Retina (tissue), 1 donor: ENCODE results near the gene ZBTB7C.
A peak's percentile ranks its signal among the peaks of the same experiment; 100 is the strongest.

Experiments used
- DNase-seq: peaks from one replicate; pipeline ENCODE4 v3.0.0-alpha.2; 2016

The ZBTB7C gene

DNA sequence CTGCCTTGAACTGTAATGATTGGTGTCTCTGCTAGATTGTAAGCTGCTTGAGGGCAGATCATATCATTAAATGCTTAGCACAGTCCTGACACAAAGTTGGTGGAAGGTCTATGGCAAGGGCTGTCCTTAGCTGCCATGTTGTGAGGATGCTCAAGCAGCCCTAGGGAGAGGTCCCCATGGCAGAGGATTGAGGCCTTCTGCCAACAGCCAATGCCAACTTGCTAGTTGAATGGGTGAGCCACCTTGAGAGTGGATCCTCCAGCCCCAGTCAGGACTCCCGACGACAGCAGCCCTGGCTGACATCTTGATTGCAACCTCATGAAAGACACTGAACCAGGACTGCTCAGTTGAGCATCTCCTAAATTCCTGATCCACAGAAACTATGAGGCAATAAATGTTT, 363.4 kb downstream of the ZBTB7C start:
- no peak for DNase-seq

DNA sequence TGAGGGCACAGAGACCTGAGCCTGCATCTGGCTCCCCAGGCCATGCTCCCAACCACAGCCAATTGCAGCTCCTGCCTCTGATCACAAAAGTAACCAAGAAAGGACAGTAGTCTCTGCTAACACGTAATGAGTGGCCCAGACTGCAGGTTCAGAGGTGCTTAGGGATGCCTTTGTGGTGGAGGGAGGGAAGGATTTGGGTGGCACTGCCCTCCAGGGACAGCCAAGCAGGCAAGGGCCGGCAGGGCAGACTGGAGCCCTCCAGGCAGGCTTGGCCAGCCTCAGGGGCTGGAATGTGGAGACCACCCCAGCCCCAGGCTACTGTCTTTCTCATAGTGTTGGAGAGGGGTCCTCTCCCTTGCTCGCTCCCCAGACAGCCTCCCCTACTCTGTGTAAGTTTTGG, 364.2 kb downstream of the ZBTB7C start:
- no peak for DNase-seq

DNA sequence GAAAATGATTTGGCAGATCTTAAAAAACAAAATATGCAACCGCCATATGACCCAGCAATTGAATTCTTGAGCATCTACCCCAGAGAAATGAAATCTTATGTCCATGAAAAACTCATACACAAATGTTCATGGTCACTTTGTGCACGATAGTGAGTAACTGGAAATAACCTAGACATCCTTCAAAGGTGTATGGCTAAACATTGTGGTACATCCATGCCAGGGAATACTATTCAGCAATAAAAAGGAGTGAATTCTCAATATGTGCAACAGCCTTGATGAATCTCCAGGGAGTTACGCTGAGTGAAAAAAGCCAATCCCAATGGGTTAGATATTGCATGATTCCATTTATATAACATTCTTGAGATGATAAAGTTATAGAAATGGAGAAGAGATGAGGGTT, 366.0 kb downstream of the ZBTB7C start:
- no peak for DNase-seq

DNA sequence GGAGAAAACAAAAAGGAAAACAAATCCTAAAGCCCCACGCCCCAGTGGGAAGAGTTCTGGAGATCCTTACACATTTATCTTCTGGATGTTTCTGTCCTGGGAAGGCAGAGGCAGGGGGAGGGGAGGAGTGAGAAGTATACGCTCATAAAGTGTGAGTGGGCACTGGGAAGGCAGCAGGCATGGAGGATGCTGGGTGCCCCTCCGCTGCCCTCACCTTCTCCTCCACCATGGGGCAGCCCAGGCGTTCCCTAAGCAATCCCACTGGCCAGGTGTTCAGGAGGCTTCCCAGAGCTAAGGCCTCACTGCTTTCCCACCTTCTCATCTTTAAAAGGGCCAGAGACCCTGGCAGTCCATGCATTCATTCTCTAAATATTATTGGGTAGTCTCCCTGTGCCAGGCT, 366.8 kb downstream of the ZBTB7C start:
- DNase-seq = no peak

DNA sequence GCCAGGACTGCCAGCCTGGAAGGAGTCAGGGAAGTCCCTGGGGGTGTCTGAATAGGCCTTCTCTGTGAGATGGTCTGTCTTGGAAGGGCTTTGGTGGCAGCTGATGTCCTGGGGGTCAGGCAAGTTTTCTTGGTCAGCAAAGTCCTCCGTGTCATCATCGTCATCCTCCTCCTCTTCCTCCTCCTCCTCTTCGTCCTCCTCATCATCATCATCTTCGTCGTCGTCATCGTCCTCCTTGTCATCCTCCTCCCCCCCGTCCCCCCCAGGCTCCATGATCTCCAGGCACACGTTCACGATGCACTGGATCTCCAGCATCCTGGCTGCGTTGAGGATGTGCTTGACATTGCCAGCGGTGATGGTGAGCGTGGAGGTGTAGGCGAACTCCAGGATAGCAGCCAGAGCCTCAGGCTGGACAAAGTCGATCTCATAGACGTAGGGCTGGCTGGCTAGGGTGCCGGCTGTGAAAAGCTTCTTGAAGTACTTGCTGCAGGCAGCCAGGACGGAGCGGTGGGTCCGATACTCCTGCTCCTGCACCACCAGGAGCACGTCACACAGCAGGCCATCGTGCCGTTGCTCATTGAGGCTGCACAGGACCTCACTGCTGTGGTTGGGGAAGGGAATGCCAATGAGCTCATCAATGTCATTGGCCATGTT, 368.6 kb downstream of the ZBTB7C start:
- DNase-seq = no peak

DNA sequence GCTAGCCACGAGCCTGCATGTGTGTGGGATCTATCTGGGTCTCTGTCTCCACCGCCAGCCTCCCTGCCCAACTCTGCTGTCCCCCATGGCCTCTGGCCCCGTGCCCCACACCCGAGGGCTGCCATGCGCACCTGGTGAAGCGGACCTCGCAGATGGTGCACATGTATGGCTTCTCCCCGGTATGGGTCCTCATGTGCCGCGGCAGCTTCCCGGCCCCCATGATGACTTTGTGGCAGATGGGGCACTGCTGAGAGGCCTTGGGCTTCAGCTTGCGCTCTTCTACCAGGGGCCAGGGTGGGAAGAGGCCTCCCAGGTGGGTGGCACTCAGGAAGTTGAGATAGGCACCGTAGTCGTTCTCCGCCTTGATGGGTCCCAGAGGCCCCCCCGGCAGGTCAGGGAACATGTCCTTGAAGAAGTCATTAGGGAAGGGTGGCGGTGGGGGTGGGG, 369.4 kb downstream of the ZBTB7C start:
- no peak for DNase-seq

DNA sequence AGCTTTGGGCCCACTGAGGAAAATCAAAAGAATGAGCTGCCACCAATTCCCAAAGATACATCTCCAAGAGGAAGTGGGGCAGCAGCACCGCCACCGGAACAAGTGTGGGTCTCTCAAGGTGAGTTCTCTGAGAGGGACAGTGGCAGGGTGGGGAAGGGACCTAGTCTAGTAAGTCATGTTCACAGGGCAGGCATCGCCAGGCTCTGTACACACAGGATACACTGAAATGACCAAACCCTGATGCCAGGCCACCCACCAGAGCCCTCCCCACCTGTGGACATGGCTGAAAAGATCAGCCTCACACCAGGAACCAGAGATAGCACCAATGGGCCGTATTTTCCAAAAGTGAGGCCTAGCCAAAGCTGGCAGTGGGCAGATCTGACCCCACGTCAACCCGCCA, 370.5 kb downstream of the ZBTB7C start:
- DNase-seq = no peak

DNA sequence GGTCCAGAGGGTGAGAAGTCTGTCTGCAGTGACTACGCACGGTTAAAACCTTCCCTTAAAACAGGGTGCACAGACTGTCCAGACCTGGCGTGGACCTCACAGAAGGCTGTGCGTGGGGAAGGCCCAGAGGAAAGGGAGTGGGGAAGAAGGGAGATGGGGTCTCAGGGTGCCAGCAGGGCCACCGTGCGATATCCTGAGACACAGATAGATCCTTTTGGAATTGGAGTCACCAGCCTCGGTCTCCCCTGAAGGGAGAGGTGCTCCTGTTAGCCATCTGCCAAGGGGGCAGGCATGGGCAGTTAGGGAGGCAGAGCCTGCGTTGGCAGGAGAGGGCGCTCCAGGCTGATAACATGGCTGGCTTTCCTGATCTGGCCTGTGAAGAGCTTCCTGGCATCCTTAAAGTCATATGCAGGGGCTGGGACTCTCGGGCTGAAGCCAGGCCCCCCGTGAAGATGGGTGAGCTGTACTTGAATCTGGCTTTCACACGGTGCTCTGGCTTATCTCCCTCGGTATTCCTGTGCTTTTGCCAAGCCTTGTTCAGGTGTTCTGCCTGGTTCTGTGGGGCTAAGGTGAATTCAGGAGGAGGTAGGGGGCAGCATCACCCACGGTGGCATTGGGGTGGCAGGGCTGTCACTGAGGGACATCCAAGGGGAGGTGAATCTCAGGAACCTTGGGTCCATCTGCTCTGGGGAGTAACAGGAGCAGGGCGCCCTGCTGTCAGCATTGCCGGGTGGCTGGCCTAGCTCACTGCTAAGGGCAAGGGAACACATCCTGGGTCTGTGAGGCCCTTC, 371.5 kb downstream of the ZBTB7C start:
- DNase-seq = no peak

DNA sequence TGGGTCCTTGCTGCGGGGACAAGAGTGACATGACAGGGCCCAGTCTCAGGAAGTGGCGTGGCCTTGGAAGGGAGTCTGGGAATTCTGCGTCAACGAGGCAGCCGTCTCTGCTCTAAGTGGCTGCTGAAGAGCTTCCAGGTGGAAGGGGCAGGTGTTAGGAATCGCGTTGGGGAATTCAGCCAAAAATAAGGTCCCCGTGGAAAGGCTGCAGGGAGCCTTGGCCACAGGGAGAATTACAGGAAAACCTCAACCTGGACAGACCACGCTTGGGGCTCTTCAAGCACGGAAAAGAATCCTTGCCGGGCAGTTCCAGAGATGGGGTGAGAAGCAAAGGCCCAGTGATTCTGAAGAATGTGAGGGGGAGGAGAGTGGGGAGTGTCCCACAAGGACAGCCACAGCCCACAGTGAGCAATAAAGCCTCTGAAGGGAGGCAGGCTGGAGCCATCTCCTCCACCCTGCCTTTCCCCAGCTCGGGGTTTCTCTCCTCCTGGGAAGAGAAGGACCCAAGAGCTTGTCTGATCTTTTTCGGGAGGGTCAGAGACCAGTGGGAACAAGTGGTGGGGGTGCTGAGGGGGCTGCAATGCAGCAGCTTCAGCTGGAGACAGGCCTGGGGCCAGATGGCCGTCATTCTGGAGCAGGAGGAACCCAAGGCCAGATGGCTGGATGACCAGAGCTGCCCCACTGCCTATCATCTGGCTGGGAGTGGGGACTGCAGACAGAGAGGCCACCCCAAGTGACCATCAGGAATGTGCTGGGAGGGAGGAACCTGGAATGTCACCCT, 372.4 kb downstream of the ZBTB7C start:
- no peak for DNase-seq

DNA sequence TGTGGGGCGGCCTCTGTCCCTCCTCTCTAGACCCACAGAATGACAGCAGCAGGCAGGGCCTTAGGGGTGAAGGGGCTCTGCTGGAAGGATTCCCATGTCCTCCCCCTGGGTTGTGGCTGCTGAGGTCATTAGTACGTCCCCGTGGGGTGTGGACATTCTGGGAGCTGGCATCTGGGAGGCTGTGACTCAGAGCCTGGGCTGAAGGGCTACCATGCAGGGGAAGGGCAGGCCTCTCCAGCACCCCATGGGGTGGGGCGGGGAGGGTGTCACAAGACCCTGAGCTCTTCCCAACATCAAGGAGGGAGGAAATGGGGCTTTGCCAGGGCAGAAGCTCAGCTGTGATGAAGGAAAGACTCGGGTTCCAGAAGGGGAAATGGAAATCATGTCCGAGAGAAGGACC, 373.0 kb downstream of the ZBTB7C start:
- DNase-seq = no peak

DNA sequence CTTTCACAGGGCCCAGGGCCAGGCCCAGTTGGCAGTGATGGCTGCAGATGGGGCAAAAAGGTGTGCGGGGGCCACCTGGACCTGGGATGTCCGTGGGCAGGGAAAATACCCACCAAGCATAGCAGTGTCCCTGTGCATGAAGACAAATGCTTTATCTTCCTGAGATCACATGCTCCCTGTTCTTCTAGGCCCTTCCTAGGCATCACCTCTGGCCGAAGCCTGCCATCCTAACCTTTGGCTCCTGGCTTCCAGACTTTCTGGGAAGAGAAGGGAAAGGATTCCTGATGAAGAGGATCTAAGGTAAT, 373.7 kb downstream of the ZBTB7C start:
- no peak for DNase-seq

DNA sequence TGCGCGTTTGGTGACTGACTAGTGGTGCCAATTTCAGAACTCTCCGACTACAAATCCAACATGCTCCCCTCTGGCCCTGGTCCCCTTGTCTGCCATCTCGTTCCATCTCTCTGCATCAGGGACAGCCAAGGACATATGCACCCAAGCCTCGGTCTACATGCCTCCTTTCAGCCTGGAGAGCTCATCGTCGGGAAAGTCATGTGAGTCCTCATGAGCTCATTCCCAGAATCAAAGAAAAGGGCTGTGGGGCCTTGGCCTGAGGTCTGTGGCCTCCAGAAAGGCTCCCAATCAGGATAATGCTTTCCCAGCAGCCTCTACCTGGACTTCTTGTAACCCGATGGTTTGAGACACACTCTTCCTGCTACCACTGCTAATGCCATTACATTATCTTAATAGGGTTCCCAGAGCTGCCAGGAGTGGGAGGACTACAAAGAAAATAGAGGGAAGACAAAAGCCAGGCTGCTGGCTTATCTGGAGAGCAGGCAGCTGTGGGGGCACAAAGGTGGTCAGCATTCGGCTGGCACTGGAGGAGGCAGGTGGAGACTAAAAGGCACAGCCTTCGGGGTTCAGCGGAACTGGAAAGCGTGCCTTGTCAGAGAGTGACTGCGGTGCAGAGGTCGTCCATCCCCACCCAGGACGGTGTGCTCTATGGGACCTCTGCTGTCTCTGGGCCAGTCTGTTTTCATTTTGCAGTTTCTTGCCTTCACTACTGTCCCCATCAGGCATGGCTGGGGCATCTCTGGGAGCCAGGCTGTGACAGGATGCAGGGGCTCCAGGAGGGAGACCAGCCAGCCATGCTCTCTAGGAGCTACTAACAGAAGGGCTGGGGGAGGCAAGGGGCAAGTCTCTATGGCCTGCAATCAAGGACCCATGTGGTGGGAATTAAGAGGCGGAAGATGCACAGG, 374.3 kb downstream of the ZBTB7C start:
- no peak for DNase-seq

DNA sequence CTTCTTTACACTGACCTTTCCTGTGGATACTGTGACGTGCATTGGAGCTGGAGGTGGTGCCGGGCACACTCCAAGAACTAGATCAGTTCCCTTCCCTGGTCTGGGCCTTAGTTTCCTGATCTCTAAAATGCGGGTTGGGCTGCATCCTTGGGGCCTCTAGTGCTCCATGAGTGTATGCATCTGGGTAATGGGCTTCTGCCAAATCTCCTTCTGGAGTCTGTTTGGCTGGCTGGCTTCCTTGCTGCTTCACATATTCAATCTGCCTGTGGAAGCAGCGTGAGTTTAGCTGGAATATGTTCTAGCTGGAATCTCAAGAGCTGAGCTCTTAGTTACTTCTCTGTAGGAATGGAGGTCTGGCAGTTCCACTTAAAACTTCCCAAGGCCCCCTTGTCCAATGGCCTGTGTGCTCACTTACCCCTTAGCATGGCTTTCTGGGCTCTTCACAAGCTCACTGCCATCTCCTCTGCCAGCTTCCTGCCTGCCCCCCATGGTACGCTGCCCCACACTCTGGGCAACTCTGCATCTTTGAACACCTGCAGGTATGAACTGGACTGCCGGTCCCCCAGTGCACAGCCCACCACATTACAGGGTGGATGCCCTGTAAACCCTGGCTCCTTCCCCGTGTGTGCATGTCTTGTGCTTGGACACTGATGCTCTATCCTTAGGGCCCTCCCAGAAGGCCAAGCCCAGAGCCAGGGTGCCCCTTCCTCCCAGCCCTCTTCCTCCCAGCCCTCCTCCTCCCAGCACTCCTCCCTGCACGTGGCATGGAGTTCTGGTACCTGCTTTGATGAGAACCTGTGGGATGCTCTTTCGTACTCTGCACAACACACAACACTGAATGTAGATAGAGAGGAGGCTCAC, 375.2 kb downstream of the ZBTB7C start:
- DNase-seq = no peak

DNA sequence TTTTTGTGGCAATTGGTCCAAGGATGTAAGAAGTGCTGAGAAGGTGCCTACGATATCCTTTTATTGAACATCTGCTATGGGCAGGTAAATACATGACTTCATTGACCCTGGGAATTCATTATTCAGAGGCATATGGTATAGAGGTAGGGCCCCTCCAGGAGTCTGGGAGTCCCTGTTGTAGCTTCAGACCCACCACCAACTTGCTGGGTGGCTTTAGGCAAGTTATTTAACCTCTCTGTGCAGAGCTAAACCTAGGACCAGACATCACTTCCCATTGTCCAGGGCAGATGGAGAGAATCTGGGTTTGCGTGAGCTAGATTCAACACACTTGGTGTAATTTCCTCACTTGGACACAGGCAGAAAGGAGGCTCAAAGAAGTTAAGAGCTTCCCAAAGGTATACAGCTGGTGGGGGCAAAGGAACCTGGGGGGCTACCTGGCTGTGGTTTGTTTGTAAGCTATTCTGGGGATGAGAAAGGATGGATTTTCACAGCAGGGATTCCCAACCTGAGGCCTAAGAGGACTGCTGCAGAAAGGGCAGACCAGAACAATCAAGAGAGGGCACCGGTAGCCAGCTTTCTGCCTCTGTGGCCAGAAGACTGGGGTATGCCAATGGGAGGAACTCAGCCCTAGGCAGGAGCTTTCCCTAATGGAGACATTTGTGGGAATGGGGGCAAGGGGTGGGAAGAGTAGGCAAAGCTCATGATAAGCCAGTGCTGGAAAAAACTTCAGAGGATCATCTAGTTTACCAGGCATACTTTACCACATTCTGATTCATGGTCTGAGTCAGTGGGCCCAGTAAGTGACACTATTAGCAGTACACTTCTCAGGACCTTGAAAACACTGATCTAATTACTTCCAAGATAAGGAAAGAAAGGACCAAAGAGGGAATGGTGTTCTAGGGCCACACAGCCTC, 376.1 kb downstream of the ZBTB7C start:
- no peak for DNase-seq

DNA sequence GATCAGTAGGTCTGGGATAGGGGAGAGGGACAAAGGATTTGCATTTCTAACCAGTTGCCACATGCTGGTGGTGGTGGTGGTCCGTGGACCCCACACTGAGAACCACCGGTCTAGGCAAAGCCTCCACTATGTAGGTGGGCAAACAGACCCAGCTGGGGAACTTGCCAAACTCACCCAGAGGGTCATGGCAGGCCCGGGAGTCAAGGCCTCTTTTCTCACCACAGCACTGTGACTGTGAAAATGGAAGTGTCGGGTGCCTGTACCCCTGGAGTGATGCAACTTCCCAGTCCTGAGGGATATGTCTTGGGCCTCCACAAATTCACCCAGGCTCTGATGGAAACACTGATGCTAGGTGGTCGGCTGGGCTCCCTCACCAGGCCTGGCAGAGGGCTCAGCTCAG, 377.5 kb downstream of the ZBTB7C start:
- DNase-seq = no peak

DNA sequence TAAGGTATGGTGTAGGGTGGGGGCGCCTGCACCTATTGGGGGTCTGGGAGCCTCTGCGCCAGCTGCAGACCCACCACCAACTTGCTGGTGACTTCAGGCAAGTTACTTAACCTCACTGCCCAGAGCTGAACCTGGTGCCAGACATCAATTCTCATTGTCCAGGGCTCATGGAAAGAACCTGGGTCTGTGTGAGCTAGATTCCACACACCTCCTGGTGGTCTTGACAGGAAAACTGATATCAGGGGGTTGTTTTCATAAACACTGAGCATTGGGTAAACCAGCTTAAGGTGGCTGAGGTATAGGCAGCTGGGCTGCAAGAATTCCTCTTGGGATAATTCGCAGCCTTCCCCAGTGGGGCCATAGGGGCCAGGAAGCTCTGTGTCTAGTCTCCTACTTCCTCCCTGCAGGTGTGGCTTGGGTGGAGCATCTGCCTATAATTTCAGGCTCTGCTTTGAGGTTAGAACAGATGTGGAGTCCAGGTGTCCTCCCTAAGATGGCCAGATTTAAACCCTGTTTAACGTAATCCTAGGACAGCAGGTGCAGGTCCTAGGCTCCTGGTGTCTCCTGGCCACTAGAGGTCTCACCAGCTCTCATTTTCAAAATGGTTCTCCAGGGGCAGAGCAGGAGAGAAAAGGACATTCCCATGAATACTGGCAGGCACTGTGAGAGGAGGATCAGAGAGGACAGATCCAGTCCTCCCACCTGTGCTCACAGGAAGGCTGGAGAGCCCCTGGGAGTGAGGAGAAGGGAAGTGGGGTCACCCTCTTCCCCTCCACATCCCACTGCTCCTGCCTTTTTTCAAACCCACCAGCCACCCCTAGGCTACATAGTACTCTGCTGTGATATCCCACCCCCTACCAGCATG, 378.3 kb downstream of the ZBTB7C start:
- DNase-seq = peak; percentile 75

DNA sequence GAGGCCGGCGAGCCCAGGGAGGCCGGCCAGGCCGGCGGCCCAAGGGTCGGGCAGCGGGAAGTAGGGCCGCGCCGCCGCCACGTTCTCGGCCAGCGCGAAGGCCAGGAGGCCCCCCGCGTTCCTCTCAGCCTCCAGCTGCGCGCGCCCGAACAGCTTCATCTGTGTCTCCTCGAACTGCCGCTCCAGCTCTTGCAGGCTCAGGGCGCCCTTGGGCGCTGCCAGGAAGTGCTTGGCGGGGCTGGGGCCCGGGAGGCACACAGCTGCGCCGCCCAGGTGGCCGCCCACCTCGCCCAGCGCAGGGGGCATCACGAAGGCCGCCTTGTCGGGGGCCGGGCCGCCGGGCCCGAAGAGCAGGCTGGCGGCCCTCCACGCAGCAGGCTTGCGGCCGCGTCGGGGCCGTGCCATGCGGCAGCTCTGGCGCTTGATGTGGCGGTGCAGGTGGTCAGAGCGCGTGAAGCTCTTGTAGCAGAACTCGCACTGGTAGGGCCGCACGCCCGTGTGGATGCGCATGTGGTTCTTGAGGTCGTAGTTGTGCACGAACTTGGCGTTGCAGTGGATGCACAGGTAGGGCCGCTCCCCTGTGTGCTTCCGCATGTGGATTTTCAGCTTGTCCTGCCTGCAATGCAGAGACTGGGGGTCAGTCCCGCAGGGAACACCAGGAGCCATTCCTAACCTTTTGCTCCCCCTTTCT, 379.7 kb downstream of the ZBTB7C start:
- no peak for DNase-seq

DNA sequence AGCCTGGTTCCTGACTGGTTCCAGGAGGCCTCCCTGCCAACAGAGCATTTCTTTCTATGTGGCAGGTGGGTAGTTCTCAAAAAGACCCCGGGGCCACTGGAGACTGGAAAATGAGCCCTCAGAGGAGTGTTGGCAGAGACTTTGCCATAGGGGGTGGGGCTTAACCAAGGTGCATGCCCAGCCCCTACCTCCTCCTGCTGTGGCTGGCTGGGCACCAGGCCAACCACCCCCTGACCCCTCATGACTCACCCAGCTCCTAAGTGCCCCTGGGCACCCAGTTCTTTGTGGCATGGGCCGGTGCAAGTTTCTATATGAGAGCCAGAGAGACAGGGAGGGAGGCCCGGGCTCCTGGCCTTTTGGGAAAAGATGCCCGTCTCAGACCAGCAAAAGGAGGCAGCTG, 380.5 kb downstream of the ZBTB7C start:
- DNase-seq = no peak

DNA sequence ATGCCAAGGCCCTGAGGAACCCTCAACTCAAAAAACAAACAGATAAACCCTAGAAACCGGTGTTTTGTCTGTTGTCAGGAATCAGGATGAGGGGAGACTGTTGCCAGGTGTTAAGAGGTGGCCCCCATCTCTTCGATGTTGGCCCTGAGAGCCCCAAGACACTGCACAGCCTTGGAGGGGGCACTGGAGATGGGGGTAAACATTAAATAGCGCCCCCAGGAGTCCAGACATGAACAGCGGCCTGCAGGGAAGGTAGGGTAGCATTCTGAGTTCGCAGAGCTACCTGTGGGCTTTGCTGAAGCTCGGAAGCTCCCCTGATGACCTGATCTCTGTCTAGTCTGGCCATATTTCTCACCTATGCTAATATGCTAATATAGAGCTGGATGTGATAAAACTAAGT, 381.1 kb downstream of the ZBTB7C start:
- no peak for DNase-seq
